K562 (cell line): Measurements from ENCODE around the gene BCL2L13. TPM values are rescaled to one million over a fixed set of nuclear protein-coding genes. Genes with fewer than 3 reads are reported as not detected.

Experiments
- CBX3 ChIP-seq, 2 experiments: IDR thresholded peaks; 1 replicate in 1 of 2; 2 replicates in 1 of 2; pipeline ENCODE4 v1.6.1; 2012; ENCODE audit warnings: inconsistent platforms in 2 of 2, low read length in 2 of 2, borderline replicate concordance in 1 of 2, control low read depth in 1 of 2
- DLX4 ChIP-seq: fragments of 250-450 bp; sonication (Bioruptor Pico); IDR thresholded peaks from 2 replicates; pipeline ENCODE4 v1.6.1; 2021; ENCODE audit warnings: mild to moderate bottlenecking
- DNMT1 ChIP-seq: fragments of 450-650 bp; IDR thresholded peaks from 2 replicates; pipeline ENCODE4 v1.6.1; 2016; ENCODE audit warnings: antibody characterized with exemption, mild to moderate bottlenecking
- EP400 ChIP-seq: fragments of 450-650 bp; IDR thresholded peaks from 2 replicates; pipeline ENCODE4 v1.6.1; 2017; ENCODE audit warnings: antibody characterized with exemption, mild to moderate bottlenecking, moderate library complexity
- FOXA1 ChIP-seq: fragments of 450-650 bp; IDR thresholded peaks from 2 replicates; pipeline ENCODE4 v1.6.1; 2016; ENCODE audit warnings: mild to moderate bottlenecking, borderline replicate concordance
- MYC ChIP-seq, 2 experiments: fragments of 250-450 bp in 1 of 2; sonication (Bioruptor Pico) in 1 of 2; IDR thresholded peaks; 2 replicates each; pipeline versions ENCODE4 v1.5.1 to v1.6.1; 2012 to 2021; ENCODE audit warnings: low read depth in 2 of 2, borderline replicate concordance in 1 of 2, improper control_type of control experiment in 1 of 2, low read length in 1 of 2, mild to moderate bottlenecking in 1 of 2, moderate library complexity in 1 of 2
- NFATC3 ChIP-seq: fragments of 450-650 bp; IDR thresholded peaks from 2 replicates; pipeline ENCODE4 v1.6.1; 2017; ENCODE audit warnings: mild to moderate bottlenecking
- NR2F6 ChIP-seq: fragments of 450-650 bp; formaldehyde crosslinking; IDR thresholded peaks from 2 replicates; pipeline ENCODE4 v1.4.0; 2020; ENCODE audit warnings: mild to moderate bottlenecking
- NRF1 ChIP-seq, 2 experiments: fragments of 450-650 bp; IDR thresholded peaks in 1 of 2; conservative IDR thresholded peaks in 1 of 2; 2 replicates each; pipeline ENCODE4 v1.6.1; 2014; ENCODE audit warnings: mild to moderate bottlenecking in 2 of 2
- SFPQ ChIP-seq: fragments of 200-400 bp; formaldehyde crosslinking; IDR thresholded peaks from 2 replicates; pipeline ENCODE4 v1.6.1; 2017; ENCODE audit warnings: mild to moderate bottlenecking, low read depth, low read length, moderate library complexity
- SIN3B ChIP-seq: fragments of 450-650 bp; IDR thresholded peaks from 2 replicates; pipeline ENCODE4 v1.6.1; 2017; ENCODE audit warnings: low read depth, mild to moderate bottlenecking, moderate library complexity
- SREBF2 ChIP-seq: sonication (generic); formaldehyde crosslinking; IDR thresholded peaks from 2 replicates; pipeline ENCODE4 v1.4.0; 2020; ENCODE audit warnings: mild to moderate bottlenecking, missing genetic modification reagents
- STAT6 ChIP-seq: sonication (generic); formaldehyde crosslinking; IDR thresholded peaks from 2 replicates; pipeline ENCODE4 v1.8.1; 2023; ENCODE audit warnings: mild to moderate bottlenecking, missing genetic modification reagents
- TAF1 ChIP-seq: IDR thresholded peaks from 2 replicates; pipeline ENCODE4 v1.6.1; 2011; ENCODE audit warnings: mild to moderate bottlenecking, low read length, moderate library complexity; ENCODE audit not compliant: insufficient read depth, control insufficient read depth, severe bottlenecking; ENCODE audit errors: extremely low read depth
- ZNF253 ChIP-seq: fragments of 250-450 bp; sonication (Bioruptor Pico); conservative IDR thresholded peaks from 2 replicates; pipeline ENCODE4 v1.6.1; 2021; ENCODE audit warnings: mild to moderate bottlenecking
- polyA plus RNA-seq, 8 experiments: library from polyadenylated mRNA; depleted of rRNA in 4 of 8; stranded (reverse) in 5 of 8; unstranded in 3 of 8; fragments of >200 nt; fragmentation: Nextera tagmentation in 2 of 8; fragmentation: Illumina TruSeq in 1 of 8; extraction: Ambion mirVana in 2 of 8; extraction: Trizol in 1 of 8; gene quantifications; 2 replicates each; pipeline versions ENCODE4 v1.2.1 to v1.2.3, GENCODE V29; 2011 to 2014; ENCODE audit warnings: inconsistent platforms in 1 of 8, missing spikeins in 1 of 8
- total RNA-seq, 7 experiments: library from RNA; depleted of rRNA in 6 of 7; stranded (reverse); fragments of >200 nt in 6 of 7; fragmentation: Illumina TruSeq in 2 of 7; extraction: Trizol in 2 of 7; gene quantifications; 2 replicates each; pipeline versions ENCODE4 v1.2.1 to v1.2.3, GENCODE V29; 2011 to 2021; ENCODE audit warnings: low replicate concordance in 1 of 7
- TF ChIP-seq, protein P1 (sequence below): IDR thresholded peaks from 3 replicates; pipeline ENCODE4 v1.6.1; 2011; ENCODE audit warnings: borderline replicate concordance, mild to moderate bottlenecking; ENCODE audit not compliant: insufficient read length, insufficient read depth
- TF ChIP-seq, protein P2 (sequence below): fragments of 450-650 bp; formaldehyde crosslinking; IDR thresholded peaks from 2 replicates; pipeline ENCODE4 v1.4.0; 2022; ENCODE audit warnings: missing genetic modification characterization
- TF ChIP-seq, protein P3 (sequence below): fragments of 250-450 bp; sonication (Bioruptor Pico); IDR thresholded peaks from 2 replicates; pipeline ENCODE4 v1.8.0; 2022; ENCODE audit warnings: inconsistent platforms

The BCL2L13 gene
- total and polyA plus RNA-seq, 9 of the 15 experiments (the other 6 are each of a cell fraction or from before 2014, with no cell fraction given): 41.5 to 63.4 (median 56.5) TPM

DNA sequence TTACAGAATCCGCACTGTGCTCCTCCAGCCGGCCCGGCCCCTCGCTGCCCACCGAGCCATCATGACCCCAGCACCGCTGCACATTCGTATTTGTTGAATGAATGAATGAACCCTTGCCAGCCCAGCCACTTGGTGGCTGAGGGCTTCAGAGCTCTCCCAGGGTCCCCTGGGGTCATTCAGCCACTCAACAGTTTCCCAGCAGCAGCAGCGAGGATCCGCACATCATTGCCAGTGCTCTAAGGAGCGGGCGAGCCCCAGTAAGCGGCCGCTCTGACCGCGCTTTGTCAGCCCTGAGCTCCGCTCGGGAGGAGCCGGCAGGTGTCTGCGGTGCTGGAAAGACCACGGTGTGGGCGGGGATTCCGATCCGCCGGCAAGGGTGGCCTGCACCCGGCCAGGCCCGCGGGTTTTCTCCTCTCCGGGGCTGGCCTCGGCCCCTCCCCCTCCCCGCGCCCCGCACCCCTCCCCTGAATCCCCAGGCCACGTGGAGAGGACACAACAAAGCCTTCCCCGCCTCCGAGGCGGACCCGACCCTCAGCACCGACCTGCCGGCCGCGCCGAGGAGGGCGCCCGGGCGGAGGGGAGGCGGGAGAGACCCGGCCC, 135.1 kb downstream of the BCL2L13 start (continued):
- TF ChIP-seq STAT6 (CRISPR knock-in tag) (no peak), EP400 (peak; percentile 57; the same call in 1 of the 2 replicates), DNMT1 (no peak), SFPQ (no peak), SIN3B (no peak), FOXA1 (no peak), CBX3 (IDR thresholded peaks at IDR 0.05; ENCODE audit: borderline replicate concordance in 1 of 2, low read length in 2 of 2) (no peak), SREBF2 (CRISPR knock-in tag) (no peak), NRF1 (conservative IDR thresholded peaks at IDR 0.05 in 1 of 2, IDR thresholded peaks at IDR 0.05 in 1 of 2) (no peak), NFATC3 (no peak), TAF1 (peak; percentile 32), MYC (IDR thresholded peaks at IDR 0.05; ENCODE audit: low read depth, low read length) (peak; percentile 82), MYC (CRISPR knock-in tag; IDR thresholded peaks at IDR 0.05; ENCODE audit: borderline replicate concordance, low read depth) (no peak), NR2F6 (CRISPR knock-in tag) (no peak), DLX4 (CRISPR knock-in tag) (no peak), ZNF253 (CRISPR knock-in tag) (no peak)
- TF ChIP-seq, protein P1, sequence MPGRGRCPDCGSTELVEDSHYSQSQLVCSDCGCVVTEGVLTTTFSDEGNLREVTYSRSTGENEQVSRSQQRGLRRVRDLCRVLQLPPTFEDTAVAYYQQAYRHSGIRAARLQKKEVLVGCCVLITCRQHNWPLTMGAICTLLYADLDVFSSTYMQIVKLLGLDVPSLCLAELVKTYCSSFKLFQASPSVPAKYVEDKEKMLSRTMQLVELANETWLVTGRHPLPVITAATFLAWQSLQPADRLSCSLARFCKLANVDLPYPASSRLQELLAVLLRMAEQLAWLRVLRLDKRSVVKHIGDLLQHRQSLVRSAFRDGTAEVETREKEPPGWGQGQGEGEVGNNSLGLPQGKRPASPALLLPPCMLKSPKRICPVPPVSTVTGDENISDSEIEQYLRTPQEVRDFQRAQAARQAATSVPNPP: no peak
- TF ChIP-seq, protein P2, sequence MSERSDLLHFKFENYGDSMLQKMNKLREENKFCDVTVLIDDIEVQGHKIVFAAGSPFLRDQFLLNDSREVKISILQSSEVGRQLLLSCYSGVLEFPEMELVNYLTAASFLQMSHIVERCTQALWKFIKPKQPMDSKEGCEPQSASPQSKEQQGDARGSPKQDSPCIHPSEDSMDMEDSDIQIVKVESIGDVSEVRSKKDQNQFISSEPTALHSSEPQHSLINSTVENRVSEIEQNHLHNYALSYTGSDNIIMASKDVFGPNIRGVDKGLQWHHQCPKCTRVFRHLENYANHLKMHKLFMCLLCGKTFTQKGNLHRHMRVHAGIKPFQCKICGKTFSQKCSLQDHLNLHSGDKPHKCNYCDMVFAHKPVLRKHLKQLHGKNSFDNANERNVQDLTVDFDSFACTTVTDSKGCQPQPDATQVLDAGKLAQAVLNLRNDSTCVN: no peak
- TF ChIP-seq, protein P3, sequence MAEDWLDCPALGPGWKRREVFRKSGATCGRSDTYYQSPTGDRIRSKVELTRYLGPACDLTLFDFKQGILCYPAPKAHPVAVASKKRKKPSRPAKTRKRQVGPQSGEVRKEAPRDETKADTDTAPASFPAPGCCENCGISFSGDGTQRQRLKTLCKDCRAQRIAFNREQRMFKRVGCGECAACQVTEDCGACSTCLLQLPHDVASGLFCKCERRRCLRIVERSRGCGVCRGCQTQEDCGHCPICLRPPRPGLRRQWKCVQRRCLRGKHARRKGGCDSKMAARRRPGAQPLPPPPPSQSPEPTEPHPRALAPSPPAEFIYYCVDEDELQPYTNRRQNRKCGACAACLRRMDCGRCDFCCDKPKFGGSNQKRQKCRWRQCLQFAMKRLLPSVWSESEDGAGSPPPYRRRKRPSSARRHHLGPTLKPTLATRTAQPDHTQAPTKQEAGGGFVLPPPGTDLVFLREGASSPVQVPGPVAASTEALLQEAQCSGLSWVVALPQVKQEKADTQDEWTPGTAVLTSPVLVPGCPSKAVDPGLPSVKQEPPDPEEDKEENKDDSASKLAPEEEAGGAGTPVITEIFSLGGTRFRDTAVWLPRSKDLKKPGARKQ: no peak
